HPDE6-E6E7 (cell line): ENCODE results near the gene CNTNAP5.

Experiments
- DNase-seq: peaks from one replicate; pipeline ENCODE4 v3.0.0; 2011; ENCODE audit warnings: missing footprints; ENCODE audit errors: extremely low spot score

The CNTNAP5 gene

DNA sequence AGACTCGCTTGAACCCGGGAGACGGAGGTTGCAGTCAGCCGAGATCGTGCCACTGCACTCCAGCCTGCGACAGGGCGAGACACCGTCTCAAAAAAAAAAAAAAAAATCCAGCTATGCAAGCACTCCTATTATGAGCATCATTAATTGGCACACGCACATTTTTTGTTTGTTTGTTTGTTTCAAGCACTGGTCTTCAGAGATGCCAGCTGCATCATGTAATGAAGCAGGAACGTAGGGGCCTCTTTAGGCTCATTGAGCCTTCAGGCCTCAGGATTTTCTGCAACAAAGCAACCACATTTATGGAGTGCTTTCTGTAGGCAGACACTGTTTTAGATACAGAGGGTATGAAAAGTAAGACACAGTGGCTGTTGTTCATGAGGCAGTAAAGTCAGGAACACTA lies 585.8 kb downstream of the CNTNAP5 start:
- no peak for DNase-seq

GRCh38 chr2:124623560-124623959 lies 598.5 kb downstream of the CNTNAP5 start:
- no peak for DNase-seq

DNA sequence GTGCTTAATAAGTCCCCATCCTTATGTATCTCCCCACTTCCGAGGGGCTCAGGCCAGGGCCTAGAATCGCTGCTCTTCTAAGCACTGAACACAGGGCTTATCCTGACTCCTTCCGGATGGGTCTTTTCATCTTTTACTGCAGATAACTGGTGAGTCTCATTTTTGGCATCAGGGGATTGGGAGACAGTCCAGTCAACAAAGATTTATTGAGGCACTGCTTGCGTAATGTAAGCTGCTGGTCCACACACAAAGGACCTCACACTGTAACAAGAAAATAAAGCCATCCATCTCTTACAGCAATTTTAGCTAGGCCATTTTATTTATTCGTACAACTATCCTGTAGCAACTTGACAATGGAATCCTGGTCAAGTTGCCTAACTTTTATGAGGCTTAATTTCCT lies 600.5 kb downstream of the CNTNAP5 start:
- DNase-seq = no peak

DNA sequence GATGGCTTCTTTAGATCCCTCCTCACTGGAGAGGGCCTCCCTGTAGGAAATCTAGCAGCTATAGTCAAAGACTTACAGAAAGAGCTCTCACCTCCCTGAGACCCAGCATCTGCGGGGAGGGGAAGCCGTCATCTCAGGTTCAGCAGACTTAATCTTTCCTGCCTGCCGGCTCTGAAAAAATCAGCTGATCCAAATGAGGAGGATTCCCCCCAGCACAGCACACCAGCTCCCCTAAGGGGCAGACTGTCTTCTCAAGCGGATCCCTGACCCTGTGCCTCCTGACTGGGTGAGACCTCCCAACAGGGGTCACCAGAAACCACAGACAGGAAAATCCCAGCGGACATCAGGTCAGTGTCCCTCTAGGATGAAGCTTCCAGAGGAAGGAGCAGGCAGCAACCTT lies 601.9 kb downstream of the CNTNAP5 start:
- no peak for DNase-seq

DNA sequence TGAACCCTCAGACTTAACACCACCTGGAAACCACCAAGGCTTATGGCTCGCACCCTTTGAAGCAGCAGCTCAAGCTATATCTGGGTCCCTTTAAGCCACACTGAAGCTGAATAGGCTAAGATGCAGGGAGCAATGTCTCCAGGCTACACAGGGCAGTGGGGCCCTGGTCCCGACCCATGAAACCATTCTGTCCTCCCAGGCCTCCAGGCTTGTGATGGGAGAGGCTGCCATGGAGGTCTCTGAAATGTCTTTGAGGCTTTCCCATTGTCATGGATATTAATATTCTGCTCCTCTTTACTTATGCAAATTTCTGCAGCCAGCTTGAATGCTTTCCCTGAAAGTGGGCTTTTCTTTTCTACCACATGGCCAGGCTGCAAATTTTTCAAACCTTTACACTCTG lies 608.7 kb downstream of the CNTNAP5 start:
- no peak for DNase-seq

GRCh38 chr2:124639524-124639923 lies 614.4 kb downstream of the CNTNAP5 start:
- no peak for DNase-seq

DNA sequence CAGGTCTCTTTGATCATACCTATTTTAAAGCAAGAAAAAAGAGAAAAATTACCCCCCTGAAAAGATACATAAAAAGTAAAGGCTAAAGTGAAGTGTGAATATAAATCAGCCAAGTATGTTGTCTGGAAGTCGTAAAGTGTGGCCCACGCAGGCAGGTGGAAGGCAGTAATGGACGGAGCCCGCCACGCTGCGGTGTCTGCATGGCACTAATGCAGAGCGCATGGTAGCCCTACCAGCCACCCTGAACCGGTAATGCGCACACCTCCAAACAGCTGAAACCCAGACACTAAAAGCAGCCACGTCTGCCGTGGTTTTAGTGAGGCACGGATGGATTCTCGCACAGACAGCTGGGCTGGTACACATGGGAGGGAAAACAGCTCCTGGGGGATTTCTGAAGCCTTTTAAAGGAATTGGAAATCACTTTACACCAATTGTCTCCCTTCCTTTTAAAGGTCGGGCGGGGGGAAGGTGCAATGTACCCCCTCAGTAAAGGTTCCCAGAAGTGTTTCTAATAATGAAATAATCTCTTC lies 615.2 kb downstream of the CNTNAP5 start:
- no peak for DNase-seq

DNA sequence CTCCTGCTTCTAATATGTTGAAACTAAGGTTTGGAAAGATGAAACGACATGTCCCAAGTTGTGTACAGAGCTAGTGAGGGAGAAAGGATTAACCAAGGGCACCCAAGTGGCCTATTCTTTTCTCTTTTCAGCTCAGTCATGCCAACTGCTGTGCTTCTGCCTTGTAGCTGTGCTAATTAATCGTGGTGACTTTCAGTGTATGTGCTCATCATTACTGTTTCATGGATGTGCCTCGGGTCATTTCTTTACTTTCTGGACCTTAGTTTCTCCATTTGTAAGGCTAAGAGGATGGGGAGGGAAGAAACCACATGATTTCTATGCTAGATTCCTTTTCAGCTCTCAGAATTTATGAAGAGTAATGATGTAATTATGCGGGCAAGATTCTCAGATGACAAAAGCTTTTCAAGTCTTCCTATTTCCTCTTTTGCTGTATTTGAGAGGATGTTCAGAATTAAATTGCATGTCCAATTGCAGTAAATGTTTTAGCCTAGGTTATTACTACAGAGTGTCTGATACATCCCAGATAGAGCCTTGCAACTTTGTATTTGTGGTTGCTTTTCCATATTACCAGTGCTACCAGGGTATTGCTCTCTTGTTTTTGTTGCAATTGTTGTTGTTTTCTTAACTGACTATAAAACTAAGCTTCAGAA lies 621.2 kb downstream of the CNTNAP5 start:
- no peak for DNase-seq

GRCh38 chr2:124647245-124647644 lies 622.2 kb downstream of the CNTNAP5 start:
- no peak for DNase-seq

GRCh38 chr2:124647663-124648062 lies 622.6 kb downstream of the CNTNAP5 start:
- no peak for DNase-seq

DNA sequence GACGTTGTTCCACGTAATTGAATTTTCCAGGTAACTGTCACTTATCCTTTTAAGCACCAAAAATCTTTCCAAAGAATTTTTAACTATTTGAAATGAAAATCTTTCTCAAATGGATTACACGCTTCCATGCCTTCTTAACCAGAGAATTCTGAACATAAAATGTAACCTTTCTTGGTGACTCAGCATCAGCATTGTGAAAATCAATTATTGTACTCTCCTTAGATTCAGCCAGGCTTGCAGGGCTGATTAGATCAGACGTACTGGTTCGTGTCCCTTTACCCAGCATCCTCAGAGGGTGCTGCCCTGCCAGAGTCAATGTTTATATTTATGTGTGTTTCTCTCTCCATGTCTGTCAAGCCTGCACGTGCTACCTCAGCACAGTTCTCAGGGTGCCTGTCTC lies 623.9 kb downstream of the CNTNAP5 start:
- no peak for DNase-seq

GRCh38 chr2:124652099-124652498 lies 627.0 kb downstream of the CNTNAP5 start:
- DNase-seq = no peak

- DNase-seq = no peak
Measured at GRCh38 chr2:124658373-124658772, 633.3 kb downstream of the CNTNAP5 start.

- no peak for DNase-seq
Measured at GRCh38 chr2:124661558-124661957, 636.5 kb downstream of the CNTNAP5 start.

- DNase-seq = no peak
Measured at GRCh38 chr2:124662946-124663644, 638.0 kb downstream of the CNTNAP5 start.

- no peak for DNase-seq
Measured at GRCh38 chr2:124663645-124663997, 638.5 kb downstream of the CNTNAP5 start.

GRCh38 chr2:124664363-124664762 lies 639.3 kb downstream of the CNTNAP5 start:
- DNase-seq = no peak

GRCh38 chr2:124666976-124667375 lies 641.9 kb downstream of the CNTNAP5 start:
- DNase-seq = no peak

DNA sequence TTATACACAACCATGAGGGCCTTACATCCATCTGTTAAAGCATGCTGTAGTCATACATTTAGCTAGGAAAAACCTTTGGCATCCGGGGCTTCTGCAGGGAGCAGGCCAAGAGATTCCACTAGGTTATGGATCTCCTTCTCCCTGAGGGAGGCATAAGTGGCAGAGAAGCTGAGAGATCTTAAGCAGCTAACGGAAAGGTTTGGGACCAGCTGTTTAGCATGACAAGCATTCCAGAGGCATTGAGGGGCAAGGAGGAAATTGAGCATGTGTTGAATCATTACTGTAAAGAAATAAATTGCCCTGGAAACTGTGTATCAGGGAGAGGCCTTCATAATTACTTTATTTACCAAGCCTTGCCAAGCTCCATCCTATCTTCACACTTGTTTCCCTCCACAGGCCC lies 643.1 kb downstream of the CNTNAP5 start:
- no peak for DNase-seq

DNA sequence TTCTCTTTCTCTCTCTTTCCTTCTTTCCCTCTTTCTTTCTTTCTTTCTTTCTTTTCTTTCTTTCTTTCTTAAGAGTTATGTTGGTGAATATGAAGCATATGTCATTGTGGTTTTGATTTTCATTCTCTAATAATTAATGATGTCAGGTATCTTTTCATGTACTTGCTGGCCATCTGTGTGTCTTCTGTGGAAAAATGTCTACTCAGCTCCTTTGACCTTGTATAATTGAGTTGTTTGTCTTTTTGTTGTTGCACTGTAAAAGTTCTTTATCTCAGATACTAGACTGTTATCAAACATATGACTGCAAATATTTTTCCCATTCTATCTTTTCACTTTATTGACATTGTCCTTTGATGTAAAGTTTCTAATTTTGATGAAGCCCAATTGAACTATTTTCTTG lies 645.1 kb downstream of the CNTNAP5 start:
- no peak for DNase-seq

DNA sequence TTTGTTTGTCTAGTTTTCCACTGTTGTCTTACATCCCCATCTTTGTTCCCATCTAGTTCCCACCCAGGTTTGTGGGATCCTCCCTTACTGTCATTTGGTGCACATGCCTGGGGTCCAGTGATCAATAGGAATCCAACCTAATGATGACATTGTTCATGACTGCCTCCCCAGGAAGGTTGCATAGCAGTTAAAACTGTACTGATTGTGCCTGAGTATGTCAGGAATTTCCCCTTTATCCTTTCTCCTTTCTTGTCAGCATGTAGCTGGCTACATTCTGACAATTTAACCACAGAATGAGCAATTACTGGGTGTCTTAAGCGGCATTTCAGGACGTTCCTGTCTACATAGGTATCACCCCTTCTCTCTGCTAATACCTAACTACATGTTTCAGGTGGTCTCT lies 653.0 kb downstream of the CNTNAP5 start:
- no peak for DNase-seq

GRCh38 chr2:124683536-124684428 lies 658.7 kb downstream of the CNTNAP5 start:
- no peak for DNase-seq

DNA sequence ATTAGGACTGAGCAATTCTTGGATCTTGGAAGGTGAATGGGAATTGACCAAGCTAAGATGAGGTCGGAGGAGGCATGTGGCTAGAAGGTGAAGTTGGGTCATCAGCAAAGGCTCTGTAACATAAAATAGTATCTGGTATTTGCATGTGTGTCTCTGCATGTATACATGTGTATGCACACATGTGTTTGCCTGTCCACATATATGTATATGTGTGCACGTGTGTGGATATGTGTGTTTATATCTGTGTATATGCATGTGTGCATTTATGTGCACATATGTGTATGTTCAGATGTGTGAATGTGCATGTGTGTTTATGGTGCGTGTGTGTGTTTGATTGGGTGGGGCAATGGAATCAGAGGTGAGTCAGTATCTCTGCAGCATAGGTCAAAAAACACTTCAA lies 664.3 kb downstream of the CNTNAP5 start:
- no peak for DNase-seq
